Natural killer cell (primary cell): ENCODE data around the gene TMEM217. TPM values are rescaled to one million over a fixed set of nuclear protein-coding genes. Genes with fewer than 3 reads are reported as not detected.

ENCODE experiments used
- ATAC-seq, 3 donors: fragments of 150-1000 bp in 2 of 3; fragments of 200-7000 bp in 1 of 3; cut with Tn5 transposase; 1 replicate in 1 of 3; 2 replicates in 2 of 3; pipeline ENCODE4 v1.10.0; 2021; ENCODE audit warnings: mild to moderate bottlenecking in 2 of 3, moderate library complexity in 2 of 3
- DNase-seq, 2 donors: peaks; one replicate each; pipeline versions ENCODE4 v3.0.0 to v3.0.0-alpha.2; 2013 to 2021; ENCODE audit warnings: mixed read lengths in 1 of 2
- H3K27ac ChIP-seq: one replicate; pipeline ENCODE4 v1.5.1; 2013; ENCODE audit warnings: mild to moderate bottlenecking, low read length
- H3K27me3 ChIP-seq: one replicate; pipeline ENCODE4 v1.6.1; 2013; ENCODE audit warnings: low read length; ENCODE audit not compliant: control insufficient read depth, insufficient read depth
- H3K36me3 ChIP-seq: one replicate; pipeline ENCODE4 v1.6.1; 2013; ENCODE audit warnings: low read length; ENCODE audit not compliant: control insufficient read depth, insufficient read depth
- H3K4me1 ChIP-seq: one replicate; pipeline ENCODE4 v1.6.1; 2013; ENCODE audit warnings: low read length; ENCODE audit not compliant: control insufficient read depth, insufficient read depth
- H3K4me3 ChIP-seq: one replicate; pipeline ENCODE4 v1.5.1; 2013; ENCODE audit warnings: low read length
- H3K9me3 ChIP-seq: one replicate; pipeline ENCODE4 v1.6.1; 2013; ENCODE audit warnings: low read length; ENCODE audit not compliant: control insufficient read depth, insufficient read depth
- H3K27ac Mint-ChIP-seq, 2 donors: one replicate each; pipeline ENCODE4 v1.8.0; 2022; ENCODE audit warnings: mild to moderate bottlenecking in 2 of 2, mixed read lengths in 2 of 2, moderate library complexity in 1 of 2
- H3K27me3 Mint-ChIP-seq, 2 donors: one replicate each; pipeline ENCODE4 v1.8.0; 2022; ENCODE audit warnings: low read depth in 2 of 2, mixed read lengths in 2 of 2
- H3K36me3 Mint-ChIP-seq: one replicate; pipeline ENCODE4 v1.8.0; 2022; ENCODE audit warnings: mixed read lengths
- H3K4me1 Mint-ChIP-seq, 2 donors: one replicate each; pipeline ENCODE4 v1.8.0; 2022; ENCODE audit warnings: mixed read lengths in 2 of 2
- H3K4me3 Mint-ChIP-seq: one replicate; pipeline ENCODE4 v1.8.0; 2022; ENCODE audit warnings: mild to moderate bottlenecking, moderate library complexity, mixed read lengths
- H3K9me3 Mint-ChIP-seq, 2 donors: one replicate each; pipeline ENCODE4 v1.8.0; 2022; ENCODE audit warnings: mixed read lengths in 2 of 2
- CTCF ChIP-seq: fragments of 200-600 bp; IDR thresholded peaks from one replicate; pipeline ENCODE4 v1.8.0; 2022; ENCODE audit warnings: antibody characterized with exemption
- WGBS: methylation state at CpG from one replicate; pipeline ENCODE4 v1.1.7; 2013; ENCODE audit warnings: missing lambda C conversion rate; ENCODE audit not compliant: insufficient coverage; 5-methylcytosine and 5-hydroxymethylcytosine counted together
- intact Hi-C: fragments of 100-400 bp; cut with micrococcal nuclease; formaldehyde crosslinking; loops from one replicate; pipeline ENCODE4 v1.14.2; 2022
- total RNA-seq, 4 donors: library from RNA; stranded (reverse); fragments of 120-200 nt in 1 of 4; gene quantifications; one replicate each; pipeline versions ENCODE4 v1.2.3 to v1.2.4, GENCODE V29; 2013 to 2022

TMEM217 gene
- total RNA-seq, 3 donors from 2014 or later (not counting 1 experiment from before 2014, with no cell fraction given) = 0.75 to 2.1 (median 0.75) TPM

DNA sequence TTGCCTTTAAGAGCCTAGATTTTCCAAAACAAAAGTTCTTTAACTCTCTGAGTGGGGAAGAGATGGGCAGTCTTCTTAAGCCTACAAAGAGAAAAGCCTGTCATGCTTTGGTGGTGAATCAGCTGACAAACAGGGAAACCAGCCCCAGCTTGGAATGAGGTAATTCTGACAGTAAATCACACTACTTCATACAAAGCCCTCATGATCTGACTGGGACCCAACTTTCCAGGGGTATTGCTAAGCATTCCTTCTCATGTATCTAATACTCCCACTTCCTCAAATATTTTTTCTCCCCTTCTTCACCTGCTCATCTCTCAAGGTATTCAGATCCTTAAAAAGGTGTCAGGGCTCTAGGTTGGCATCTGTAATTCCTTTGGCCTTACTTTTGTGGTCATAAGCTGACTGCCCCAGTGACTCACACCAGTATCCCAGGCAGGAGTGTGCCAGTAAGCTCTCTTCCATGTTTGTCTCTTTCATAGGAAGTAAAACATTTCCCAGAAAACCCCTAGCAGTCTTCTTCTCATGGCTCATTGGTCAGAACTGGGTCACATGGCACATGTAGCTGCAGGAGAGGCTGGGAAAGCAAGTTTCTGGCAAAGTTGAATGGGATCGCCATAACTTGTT, 15.4 kb downstream of the TMEM217 start:
- no peaks in the 10 kb centered on the region for H3K36me3 Mint-ChIP-seq
- Histone ChIP-seq H3K9me3 (no peaks in the 10 kb centered on the region), H3K27me3 (no peaks in the 10 kb centered on the region), H3K36me3 (no peaks in the 10 kb centered on the region), H3K4me1 (peaks cover 10% of the 10 kb centered on the region), H3K4me3 (no peak overlapping the region), H3K27ac (no peak overlapping the region)
- no peaks in the 10 kb centered on the region for H3K9me3 Mint-ChIP-seq
- H3K27ac Mint-ChIP-seq = peak overlapping the region in 1 of 2 donors; percentile 52
- peaks cover 12% of the 10 kb centered on the region in 2 donors for H3K4me1 Mint-ChIP-seq
- TF ChIP-seq CTCF = no peak
- ATAC-seq = no peak
- H3K27me3 Mint-ChIP-seq = peaks cover 7 to 20% of the 10 kb centered on the region in 2 donors
- WGBS = no CpG with 5 or more reads among the region's 1 CpG
- intact Hi-C loops = no loop called here
- no peak overlapping the region for H3K4me3 Mint-ChIP-seq
- DNase-seq = no peak

- H3K27ac Mint-ChIP-seq = peak overlapping the region in 1 of 2 donors; percentile 52
- no peak for ATAC-seq
These were observed 16.0 kb downstream of the TMEM217 start for GRCh38 chr6:37241775-37242428.

GRCh38 chr6:37241131-37241530, 16.8 kb downstream of the TMEM217 start:
- H3K27ac ChIP-seq = no peak overlapping the region
- H3K4me3 Mint-ChIP-seq = no peak overlapping the region
- no peaks in the 10 kb centered on the region for H3K9me3 Mint-ChIP-seq
- no peak for DNase-seq
- no peaks in the 10 kb centered on the region for H3K36me3 Mint-ChIP-seq
- no peak overlapping the region for H3K4me3 ChIP-seq
- 97% methylated on average over 6 of the region's 6 CpGs for WGBS
- intact Hi-C loops = no loop called here
- no peak for ATAC-seq
- no peaks in the 10 kb centered on the region for H3K9me3 ChIP-seq
- peaks cover 5 to 17% of the 10 kb centered on the region in 2 donors for H3K27me3 Mint-ChIP-seq
- no peak for TF ChIP-seq CTCF
- peaks cover 12% of the 10 kb centered on the region in 2 donors for H3K4me1 Mint-ChIP-seq
- no peaks in the 10 kb centered on the region for H3K36me3 ChIP-seq
- peak overlapping the region; percentile 52 to 94 for H3K27ac Mint-ChIP-seq
- no peaks in the 10 kb centered on the region for H3K27me3 ChIP-seq
- H3K4me1 ChIP-seq = peaks cover 10% of the 10 kb centered on the region

More at GRCh38 chr6:37241775-37242428, 16.0 kb downstream of the TMEM217 start:
- Histone ChIP-seq H3K27me3 (no peaks in the 10 kb centered on the region), H3K4me3 (no peak overlapping the region), H3K4me1 (peaks cover 10% of the 10 kb centered on the region), H3K27ac (no peak overlapping the region), H3K9me3 (no peaks in the 10 kb centered on the region), H3K36me3 (no peaks in the 10 kb centered on the region)
- Mint-ChIP-seq H3K4me1 (peaks cover 12% of the 10 kb centered on the region in 2 donors), H3K27me3 (peaks cover 5 to 20% of the 10 kb centered on the region in 2 donors), H3K9me3 (no peaks in the 10 kb centered on the region), H3K36me3 (no peaks in the 10 kb centered on the region), H3K4me3 (no peak overlapping the region)
- 97% methylated on average over 2 of the region's 5 CpGs for WGBS
- intact Hi-C loops = no loop called here
- no peak for TF ChIP-seq CTCF
- no peak for DNase-seq
